Midbrain (tissue), 1 donor: ENCODE measurements around the gene SRL.
"Not testable (repeated sequence)": the region's sequence is repeated elsewhere in the genome, so short reads cannot be mapped to it uniquely, and the experiment has no call there.

Experiments used
- DNase-seq: peaks from one replicate; lab custom pipeline; 2025; lab: John Stamatoyannopoulos, UW

Gene SRL

DNA sequence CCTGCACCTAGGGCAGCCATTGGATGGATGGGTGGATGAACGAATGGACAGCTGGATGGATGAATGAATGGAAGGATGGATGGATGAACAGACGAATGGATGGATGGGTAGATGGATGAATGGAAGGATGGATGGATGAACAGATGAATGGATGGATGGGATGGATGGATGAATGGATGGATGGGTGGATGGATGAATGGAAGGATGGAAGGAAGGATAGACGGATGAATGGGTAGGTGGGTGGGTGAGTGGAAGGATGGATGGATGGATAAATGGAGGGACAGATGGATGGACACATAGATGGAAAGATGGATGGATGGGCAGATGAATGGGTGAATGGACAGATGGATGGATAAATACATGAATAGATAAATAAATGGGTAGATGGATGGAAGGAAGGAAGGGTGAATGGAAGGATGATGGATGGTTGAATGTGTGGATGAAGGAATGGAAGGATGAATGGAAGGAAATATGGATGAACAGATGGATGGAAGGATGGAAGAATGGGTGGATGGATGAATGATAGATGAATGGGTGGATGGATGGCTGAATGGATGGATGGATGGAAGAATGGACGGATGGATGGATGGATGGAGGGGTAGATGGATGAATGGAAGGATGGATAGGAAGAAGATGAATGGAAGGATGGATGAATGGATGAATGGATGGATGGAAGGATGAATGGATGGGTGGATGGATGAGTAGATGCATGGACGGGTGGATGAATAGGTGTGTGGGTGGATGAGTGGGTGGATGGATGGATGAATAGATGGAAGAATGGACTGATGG lies 15.4 kb downstream of the SRL start:
- DNase-seq = no peak

DNA sequence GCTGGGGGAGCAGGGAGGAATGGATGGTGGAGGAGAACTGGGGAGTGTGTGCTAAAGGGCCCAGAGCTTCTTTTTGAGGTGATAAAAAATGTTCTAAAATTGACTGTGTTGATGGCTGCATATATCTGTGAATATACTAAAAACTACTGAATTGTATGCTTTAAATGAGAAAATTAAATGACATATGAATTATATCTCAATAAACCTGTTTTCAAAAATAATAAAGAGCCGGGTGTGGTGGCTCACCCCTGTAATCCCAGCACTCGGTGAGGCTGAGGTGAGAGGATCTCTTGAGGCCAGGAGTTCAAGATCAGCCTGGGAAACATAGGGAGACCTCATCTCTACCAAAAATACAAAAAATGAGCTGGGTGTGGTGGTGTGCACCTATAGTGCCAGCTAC lies 16.8 kb downstream of the SRL start:
- no peak for DNase-seq

DNA sequence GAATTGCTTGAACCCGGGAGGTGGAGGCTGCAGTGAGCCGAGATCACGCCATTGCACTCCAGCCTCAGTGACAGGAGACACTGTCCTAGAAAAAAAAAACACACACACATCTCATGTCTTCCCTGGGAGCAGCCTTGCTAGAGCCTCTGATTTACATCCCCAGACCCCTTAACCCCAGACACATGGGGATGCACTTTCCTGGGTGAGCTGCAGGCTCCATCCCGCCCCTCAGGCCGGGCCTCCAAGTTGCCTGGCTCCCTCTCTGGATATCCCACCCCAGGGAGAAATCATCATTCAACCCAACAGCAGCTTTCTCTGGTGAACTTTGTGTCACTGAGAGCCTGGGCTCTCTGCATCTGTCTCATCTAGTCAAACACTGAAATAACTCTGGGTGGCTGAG lies 21.5 kb downstream of the SRL start:
- DNase-seq = no peak

DNA sequence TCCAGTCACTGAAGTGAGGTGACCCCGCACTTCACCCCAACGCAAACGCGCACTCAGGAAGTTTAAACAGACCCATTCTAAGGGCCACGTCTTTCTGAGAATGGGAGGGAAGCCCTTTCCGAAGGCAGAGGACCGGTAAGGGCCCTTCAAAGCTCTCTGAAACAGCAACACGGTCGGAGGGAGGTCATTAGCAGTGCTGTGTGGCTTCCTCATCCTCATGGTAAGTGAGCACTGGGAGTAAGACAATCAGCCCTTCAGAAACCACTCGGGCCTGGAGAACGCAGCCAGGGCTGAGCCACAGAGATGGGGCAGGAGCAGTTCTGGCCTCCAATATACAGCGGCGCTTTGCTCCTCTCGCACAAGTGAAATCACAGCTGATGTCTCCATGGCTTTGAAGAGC lies 23.7 kb downstream of the SRL start:
- no peak for DNase-seq

DNA sequence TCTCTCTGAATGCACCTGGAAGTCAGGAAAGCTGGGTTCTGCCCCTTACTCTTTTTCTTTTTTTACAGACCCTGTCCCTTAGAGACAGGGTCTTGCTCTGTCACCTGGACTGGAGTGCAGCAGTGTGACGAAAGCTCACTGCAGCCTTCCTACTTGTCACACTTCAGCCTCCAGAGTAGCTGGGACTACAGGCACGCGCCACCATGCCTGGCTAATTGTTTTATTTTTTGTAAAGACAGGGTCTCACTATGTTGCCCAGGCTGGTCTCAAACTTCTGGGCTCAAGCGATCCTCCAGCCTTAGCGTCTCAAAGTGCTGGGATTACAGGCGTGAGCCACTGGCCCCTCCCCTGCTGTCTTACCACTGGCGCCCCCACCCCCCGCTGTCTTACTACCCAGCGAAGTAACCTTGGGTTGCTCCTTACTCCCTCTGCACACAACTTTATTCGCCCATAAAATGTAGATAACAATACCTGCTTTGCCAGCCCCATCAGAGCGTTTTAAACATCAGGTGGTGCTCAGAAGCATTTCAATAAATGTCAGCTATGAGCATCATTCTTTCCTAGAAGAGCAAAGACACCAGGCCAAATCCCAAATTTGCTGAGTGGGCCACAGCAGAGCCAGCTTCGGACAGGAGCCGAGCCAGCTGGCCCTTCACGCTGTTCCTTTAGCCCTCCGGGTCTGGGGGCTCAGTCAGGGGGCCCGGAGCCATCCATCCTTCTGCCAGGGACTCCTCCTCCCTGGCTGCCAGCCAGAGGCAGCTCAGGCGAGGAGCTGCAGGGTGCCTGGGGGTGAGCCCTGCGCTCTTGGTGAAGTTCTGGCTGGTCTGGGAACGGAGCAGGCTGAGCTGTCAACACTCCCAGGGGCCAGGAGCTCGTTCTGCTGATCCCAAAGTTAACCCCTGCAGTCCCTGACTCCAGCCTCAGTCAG lies 24.4 kb downstream of the SRL start:
- DNase-seq = no peak

DNA sequence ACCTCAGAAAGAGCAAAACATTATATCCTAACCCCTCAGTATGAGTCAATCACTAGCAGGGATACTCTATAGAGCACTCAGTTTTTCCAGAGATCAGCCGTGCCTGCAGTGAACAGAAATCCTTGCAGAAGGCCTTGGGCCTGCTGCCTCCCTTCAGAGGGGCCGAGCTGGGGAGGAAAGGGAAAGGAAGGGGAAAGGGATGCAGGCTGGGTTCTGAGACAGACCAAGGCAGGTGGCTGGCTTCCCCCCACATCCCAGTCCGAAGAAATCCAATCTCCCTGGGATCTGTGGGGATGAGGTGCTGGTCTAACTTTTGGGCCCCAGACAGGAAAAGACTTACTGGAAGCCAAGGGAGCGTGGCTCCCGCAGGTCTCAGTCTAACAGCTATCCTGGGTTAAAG lies 25.3 kb downstream of the SRL start:
- no peak for DNase-seq

DNA sequence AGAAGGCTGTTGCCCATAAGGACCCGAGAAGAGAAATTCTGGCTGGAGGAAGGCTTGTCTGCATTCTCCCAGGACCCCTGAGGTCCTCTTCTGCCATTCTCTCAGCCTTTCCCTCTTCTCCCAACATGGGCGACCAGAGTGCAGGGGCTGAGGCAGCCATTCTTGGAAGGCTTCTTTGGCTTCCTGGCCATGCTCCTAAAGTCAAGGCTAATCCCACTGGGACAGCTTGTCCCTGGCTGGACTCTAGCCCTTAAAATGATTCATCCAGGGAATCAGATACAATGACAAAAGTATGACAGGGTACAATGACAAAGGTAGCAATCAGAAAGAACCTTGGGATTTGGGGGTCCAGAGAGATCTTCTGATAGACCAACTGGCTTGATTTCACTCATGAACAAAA lies 26.8 kb downstream of the SRL start:
- DNase-seq = no peak

DNA sequence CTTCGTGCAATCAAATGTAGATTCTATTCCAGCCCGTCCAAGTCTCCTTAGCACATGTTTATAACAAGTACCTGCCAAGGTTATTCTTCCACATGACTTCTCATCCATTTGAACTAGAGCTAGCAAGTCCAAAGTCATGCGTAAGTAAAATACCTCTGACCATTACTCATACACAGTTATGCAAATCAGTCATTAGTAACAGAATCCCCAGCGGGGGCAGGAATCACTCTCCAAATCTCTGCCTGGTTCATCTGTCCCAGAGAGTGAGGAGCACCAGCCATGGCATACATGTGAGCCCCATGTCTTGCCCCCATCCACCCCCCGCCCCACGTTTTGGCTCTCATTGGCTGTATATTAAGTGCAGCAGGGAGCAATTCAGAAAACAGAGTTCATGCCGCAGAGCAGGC lies 27.7 kb downstream of the SRL start:
- no peak for DNase-seq

DNA sequence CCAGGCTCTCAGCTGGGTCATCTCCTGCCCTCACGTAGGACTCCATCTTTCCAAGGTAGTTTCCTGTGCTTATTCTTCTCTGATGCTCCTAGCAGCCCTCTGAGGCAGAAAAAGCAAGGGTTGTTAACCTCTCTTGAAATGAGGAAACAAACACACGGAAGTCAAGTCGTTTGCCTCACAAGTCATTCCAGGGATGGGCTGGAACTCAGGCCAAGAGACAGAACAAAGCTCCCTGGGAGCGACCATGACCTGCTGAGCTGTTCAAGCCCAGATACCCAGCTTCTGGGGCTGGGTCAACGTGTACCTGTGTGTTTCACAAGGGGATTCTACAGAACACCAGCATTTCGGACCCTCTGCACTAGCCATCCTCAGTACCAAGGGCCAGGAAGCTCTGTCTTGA lies 28.1 kb downstream of the SRL start:
- no peak for DNase-seq

DNA sequence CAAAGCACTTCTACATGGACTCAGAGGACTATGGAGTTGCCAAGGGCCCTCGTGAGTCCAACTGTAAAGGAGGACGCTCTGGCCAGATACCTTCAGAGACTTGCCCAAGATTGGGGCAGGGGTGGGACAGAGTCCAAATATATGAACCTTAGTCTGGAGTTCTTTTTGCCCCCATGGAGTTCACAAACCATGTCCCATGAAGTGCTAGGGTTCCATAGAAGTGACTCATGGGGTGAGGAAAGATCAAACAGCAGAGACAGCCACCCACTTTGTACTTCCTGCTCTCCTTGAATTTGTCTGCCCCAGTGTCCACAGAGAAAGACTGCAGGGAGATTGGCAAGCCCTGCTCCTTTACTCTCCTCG lies 29.0 kb downstream of the SRL start:
- no peak for DNase-seq

DNA sequence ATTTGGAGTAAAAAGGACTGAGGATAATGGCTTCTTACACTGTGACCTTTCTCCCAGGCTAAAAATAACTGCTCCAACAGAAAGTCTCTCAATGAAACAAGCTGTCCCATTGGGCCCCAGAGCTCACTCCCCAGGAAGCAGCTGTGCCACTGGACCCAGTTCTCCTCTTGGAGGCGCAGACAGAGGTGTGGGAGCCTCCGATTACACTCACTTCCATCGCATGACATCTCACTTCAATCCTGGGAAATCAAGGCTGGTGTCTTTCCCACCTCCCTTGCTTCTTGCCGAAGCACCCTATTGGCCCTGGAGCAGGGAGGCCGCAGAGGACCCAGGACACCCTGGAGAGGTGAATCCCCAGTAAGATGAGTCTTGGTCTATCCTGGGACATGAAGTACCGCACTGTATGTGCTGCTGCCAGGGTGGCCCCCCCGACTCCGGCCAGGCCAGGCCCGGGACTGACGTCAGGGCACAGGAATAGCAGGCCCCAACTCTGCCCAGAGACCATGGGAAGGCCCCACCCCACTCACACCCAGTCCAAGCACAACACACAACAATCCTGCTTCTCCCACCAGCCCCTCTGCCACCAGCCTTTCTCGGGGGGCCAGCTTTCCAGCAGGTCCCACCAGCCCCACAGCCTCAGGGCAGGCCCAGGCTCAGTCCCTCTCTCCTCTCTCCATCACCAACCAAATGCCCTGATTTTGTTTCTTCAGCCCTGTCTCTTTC lies 29.5 kb downstream of the SRL start:
- no peak for DNase-seq

DNA sequence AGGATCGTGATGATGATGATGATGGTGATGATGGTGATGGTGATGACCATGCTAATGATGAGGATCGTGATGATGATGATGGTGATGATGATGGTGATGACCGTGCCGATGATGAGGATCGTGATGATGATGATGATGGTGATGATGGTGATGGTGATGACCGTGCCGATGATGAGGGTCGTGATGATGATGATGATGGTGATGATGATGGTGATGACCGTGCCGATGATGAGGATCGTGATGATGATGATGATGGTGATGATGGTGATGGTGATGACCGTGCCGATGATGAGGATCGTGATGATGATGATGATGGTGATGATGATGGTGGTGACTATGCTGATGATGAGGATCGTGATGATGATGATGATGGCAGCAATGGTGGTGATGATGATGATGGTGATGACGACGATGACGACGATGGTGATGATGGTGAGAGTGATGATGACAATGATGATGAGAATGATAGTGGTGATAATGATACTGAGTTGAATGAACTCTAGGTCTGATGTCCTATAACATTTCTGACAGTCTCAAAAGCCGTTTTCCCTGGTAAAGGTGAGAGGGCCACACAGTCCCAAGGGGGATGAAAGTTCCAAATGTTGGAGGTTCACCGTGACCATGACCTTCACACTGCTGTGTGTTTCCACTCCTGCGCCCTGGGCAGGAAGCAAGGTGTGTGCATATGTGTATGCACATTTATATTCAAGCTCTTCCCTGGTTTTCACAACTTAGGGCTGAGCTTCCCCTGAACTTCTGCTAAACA lies 30.3 kb downstream of the SRL start:
- DNase-seq = not testable (repeated sequence)

DNA sequence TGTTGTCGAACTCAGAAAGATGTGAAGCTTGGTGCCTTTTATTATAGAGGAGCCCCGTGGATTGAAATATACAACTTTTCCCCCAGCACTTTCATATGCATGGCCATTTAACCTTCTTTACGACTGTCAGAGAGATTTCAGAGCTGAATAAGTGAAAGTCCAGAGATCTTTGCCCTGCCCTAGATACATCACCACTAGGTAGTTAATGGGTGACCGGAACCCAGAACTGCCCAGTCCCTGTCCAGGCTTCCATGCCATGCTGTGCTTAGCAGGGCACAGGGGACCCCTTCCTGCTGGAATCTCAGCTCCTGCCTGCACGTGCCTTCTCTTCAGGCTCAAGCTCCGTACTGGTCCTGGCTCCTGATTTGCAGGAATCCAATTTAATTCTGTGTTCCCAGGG lies 32.2 kb downstream of the SRL start:
- no peak for DNase-seq

DNA sequence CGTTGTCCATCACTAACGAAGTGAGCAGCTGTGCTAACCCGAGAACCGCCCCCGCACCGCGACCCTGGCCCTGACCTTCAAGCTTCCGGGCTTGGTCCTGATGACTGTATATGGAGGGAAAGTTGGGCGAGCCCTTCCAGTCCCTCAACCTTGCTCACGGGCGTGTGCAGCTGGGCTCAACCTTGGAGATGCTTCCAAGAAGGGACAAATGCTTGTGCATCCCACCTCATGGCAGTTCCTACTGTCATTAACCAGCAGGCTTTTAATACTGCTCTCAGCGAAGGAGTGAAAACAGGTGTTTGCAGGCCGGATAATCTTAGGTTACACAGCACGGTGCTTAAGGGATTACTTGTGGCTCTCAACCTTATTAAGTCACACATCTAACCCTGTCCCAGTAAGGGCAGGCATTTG lies 33.5 kb downstream of the SRL start:
- DNase-seq = no peak

DNA sequence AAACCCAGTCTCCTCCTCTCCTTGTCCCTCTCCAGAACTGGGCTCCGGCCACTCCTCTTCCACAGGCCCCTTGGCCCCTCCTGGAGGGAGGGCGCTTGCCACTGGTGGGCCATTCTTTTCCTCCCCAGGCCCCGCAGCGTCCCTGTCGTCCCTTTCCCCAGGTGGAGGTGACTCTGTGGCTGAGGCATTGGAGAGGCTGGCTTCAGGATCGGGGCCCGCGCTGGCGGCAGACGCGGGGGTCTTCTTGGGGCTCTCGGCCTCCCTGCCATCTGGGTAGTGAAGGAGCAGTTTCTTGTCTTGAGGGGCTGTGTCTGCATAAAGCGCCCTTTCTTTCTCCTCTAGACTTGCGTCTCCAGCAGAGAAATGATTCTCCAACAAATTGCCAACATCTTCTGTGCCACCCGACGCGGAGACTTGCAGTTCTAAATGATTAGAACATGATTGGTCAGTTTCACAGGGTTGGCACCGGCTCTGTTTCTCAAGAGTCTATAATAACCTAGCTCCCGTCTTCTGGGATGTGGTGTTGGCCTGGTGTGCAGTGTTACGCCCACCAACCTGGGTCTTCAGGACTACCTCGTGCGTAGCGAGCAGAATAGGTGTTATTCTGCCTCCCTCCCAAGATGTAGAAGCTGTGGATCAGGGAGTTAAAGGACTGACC lies 34.1 kb downstream of the SRL start:
- DNase-seq = no peak

DNA sequence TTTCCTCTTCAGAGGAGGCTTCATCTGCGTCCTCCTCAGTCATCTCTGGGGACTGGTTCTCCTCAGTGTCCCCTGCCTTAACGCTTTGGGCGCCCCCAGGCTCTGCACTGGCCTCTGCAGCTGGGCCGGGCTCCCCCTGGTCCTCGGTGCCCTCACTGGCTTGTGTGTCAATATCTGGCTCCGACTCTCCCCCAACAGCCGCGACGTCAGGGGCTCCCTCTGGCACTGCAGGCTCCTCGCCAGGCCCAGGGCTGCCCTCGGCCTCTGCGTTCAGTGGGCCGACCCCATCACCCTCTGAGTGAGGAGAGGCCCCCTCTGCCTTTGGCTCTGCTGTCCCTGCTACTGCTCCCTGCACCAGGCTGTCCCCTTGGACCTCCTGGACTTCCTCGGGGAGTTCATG lies 34.7 kb downstream of the SRL start:
- no peak for DNase-seq

DNA sequence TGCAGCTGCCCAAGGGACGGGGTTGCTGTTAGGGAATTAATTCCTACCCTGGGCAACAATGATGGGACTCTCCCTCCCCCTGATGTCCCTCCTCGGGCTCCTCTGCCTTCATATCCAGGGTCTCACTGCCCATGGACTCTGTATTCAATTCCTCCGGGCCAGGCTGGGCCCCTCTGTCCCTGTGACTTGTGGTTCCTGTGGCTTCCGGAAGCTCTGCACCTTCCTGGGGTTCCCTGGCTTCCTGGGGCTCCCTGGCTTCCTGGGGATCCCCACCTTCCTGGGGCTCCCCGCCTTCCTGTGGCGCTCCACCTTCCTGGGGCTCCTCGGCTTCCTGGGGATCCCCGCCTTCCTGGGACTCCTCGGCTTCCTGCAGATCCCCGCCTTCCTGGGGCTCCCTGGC lies 35.2 kb downstream of the SRL start:
- DNase-seq = no peak

DNA sequence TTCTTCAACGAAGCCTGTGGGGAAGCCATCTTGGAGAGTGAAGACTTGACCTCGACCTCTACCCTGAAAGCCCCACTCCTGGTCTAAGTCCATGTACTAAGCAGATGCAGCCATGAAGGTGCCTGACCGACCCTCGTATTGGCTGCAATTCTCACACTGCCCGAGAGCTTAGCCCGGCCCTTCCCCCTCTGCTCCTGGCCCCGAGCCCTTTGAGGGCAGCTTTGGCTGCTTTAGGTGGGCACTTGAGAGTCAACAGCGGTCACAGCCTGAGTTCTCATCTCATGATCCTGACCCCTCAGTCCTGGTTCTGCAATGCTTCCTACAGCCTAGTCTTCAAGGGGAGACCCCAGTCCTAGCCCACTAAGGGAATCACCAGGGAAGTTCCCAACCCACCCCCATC lies 35.9 kb downstream of the SRL start:
- no peak for DNase-seq

DNA sequence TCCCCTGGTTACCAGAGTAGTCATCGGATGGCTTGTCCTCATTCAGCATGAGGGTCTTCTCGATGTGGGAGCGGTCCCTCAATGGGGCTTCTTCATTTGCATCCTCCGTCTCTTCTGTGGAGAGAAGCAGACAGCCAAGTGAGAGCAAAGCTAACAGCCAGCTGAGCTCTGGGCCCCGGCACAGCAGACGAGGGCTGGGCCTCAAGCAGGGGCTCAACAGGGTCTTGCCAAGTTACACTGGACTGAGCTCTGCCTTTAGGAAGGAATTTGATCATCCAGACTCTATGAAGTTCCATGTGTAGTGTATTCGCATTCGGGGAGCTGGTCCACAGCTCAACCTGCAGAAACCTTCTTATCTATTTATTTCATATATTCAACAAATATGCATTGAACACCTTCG lies 37.4 kb downstream of the SRL start:
- no peak for DNase-seq

DNA sequence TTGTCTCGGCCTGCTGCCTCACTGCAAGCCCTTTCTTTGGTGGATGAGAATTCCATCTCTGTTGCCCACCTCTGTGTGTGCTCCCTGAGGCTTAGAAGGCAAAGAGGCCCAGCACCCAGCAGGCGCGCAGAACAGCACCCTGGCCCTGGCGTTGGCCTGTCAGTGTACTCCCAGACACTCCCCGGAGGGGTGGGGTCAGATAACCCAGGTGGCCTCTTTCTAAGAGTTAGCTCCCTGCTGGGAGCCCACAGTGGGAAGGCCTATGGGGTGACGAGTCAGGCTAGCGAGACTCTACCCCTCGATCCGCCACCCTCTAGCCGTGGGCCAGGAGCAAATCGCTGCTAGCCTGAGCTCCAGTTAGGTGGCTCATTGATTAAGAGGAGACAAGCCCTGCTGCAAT lies 38.1 kb downstream of the SRL start:
- DNase-seq = no peak

DNA sequence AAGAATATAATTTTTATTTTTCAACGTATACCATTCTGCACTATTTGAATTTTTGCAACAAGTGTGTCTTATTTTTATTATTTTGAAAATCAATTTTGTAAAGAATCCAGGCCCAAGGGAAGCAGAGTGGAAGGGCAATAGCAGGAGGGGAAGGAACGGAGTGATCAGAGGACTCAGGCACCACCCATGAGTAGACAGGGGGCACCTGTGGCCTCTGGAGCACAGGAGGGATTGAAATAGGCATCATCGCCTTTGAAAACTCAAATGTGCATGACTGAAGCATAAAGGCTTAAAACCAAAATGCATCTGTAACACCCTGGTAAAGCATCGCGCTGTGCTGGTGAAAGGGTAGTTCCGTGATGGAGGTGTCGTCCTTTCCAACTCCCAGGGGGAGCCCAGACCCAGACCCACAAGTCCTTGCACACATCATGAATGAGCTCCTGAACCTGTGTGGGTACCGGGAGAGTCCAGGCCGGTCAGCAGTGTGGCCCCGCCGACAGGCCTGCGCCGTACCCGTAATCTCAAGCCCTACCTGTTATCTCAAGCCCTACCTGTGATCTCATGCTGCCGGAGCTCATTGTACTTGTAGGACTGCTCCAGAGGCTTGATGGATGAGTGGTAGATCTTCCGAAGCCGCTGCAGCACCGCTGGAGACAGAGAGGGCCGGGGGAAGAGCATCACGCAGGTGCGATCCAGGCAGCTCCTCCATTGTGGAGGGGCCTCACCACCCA lies 39.1 kb downstream of the SRL start:
- DNase-seq = no peak
